Measurements from ENCODE around the gene AUTS2. TPM values are rescaled to one million over a fixed set of nuclear protein-coding genes. Genes with fewer than 3 reads are reported as not detected.
"Not testable (repeated sequence)": the region's sequence is repeated elsewhere in the genome, so short reads cannot be mapped to it uniquely, and the experiment has no call there.

AUTS2 gene
- total RNA-seq, 1 experiment from 2014 or later: 30.1 TPM

DNA sequence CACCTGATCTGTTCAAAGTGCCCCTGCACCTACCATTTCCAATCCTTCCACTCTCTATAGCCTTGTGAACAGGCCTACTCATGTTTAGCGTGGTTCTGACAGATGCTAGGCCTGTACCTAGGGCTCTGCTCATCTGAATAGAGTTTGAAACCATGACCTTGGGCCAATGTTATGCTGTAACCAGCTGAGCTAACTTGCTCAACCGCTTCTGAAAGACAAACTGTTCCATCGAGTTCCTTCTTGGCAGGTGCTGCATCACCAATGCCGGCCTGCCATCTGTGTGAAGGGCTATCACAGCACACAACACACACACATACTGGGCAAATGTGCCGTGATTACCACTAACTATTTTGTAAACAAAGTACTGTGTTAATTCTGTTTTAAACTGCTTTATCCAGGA is 1114.7 kb downstream of the AUTS2 start:
- H3K9me3 ChIP-seq (replicated peaks): peaks cover 9% of the 10 kb centered on the region
- no peak overlapping the region for H3K27ac ChIP-seq
- H3K27me3 ChIP-seq: no peaks in the 10 kb centered on the region
- H3K4me1 ChIP-seq: peaks cover 22% of the 10 kb centered on the region
- no peak for DNase-seq
- no peak overlapping the region for H3K4me3 ChIP-seq
- peaks cover 27% of the 10 kb centered on the region for H3K36me3 ChIP-seq

DNA sequence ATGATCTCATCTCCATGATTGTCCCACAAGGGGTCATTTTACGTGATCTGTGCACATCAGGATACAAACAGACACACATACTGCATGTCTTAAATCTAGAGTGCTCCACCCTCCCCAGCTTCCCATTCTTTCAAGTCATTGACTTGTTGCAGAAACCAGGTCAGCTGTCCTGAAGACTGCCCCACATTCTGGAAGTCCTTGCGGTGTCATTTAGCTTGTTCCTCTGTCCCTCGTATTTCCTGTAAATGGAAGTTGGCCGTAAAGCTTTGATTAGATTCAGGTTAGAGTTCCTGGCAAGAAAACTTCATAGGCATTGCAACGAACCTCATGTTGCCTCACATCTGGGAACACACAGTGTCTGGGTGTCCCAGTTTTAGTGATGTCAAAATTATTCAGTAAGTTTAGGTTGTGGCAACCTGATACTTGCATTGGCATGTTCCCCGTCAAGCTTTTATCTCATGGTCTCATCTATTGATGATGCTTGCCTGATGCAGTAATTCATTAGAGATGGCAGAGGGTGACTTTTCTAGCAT is 1116.3 kb downstream of the AUTS2 start:
- DNase-seq: no peak
- Histone ChIP-seq H3K27me3 (no peaks in the 10 kb centered on the region), H3K9me3 (replicated peaks) (peaks cover 9% of the 10 kb centered on the region), H3K4me1 (peaks cover 16% of the 10 kb centered on the region), H3K36me3 (peaks cover 29% of the 10 kb centered on the region), H3K4me3 (no peak overlapping the region), H3K27ac (no peak overlapping the region)

GRCh38 chr7:70717553-70718329 is 1119.5 kb downstream of the AUTS2 start:
- no peaks in the 10 kb centered on the region for H3K4me1 ChIP-seq
- no peaks in the 10 kb centered on the region for H3K27me3 ChIP-seq
- no peak for DNase-seq
- no peak overlapping the region for H3K4me3 ChIP-seq
- H3K9me3 ChIP-seq (replicated peaks): peaks cover 9% of the 10 kb centered on the region
- H3K36me3 ChIP-seq: peaks cover 37% of the 10 kb centered on the region
- H3K27ac ChIP-seq: no peak overlapping the region

DNA sequence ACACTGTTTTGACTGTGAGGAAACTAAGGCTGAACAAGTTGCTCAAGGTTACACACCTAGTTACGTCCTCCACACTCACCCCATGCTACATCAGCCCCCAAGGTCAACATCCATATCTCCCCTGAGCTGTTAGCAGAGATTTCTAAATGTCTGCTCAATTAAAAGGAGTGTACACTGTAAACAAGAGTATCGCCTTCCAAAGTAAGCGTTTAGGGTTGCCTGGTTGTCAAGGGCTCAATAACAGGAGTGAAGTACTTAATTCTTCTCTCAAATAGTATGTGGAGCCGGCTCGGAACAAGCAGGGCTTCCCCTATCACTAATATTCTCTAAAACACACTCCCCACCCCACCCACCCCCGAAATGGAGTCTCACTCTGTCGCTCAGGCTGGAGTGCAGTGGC is 1120.8 kb downstream of the AUTS2 start:
- Histone ChIP-seq H3K9me3 (replicated peaks) (peaks cover 7% of the 10 kb centered on the region), H3K36me3 (peaks cover 35% of the 10 kb centered on the region), H3K4me3 (no peak overlapping the region), H3K4me1 (no peaks in the 10 kb centered on the region), H3K27me3 (no peaks in the 10 kb centered on the region), H3K27ac (no peak overlapping the region)
- DNase-seq: no peak

GRCh38 chr7:70720191-70720873 is 1122.1 kb downstream of the AUTS2 start:
- no peaks in the 10 kb centered on the region for H3K9me3 ChIP-seq (replicated peaks)
- no peaks in the 10 kb centered on the region for H3K27me3 ChIP-seq
- peaks cover 30% of the 10 kb centered on the region for H3K36me3 ChIP-seq
- no peak for DNase-seq
- H3K4me1 ChIP-seq: no peaks in the 10 kb centered on the region
- H3K4me3 ChIP-seq: no peak overlapping the region
- no peak overlapping the region for H3K27ac ChIP-seq

- Histone ChIP-seq H3K9me3 (replicated peaks) (no peaks in the 10 kb centered on the region), H3K4me3 (no peak overlapping the region), H3K4me1 (no peaks in the 10 kb centered on the region), H3K27me3 (no peaks in the 10 kb centered on the region), H3K36me3 (peaks cover 30% of the 10 kb centered on the region), H3K27ac (no peak overlapping the region)
- no peak for DNase-seq
These were observed 1123.2 kb downstream of the AUTS2 start for GRCh38 chr7:70721500-70721899.

- Histone ChIP-seq H3K4me3 (no peak overlapping the region), H3K27me3 (no peaks in the 10 kb centered on the region), H3K27ac (no peak overlapping the region), H3K36me3 (peaks cover 34% of the 10 kb centered on the region), H3K4me1 (no peaks in the 10 kb centered on the region), H3K9me3 (replicated peaks) (no peaks in the 10 kb centered on the region)
- no peak for DNase-seq
These were observed 1125.1 kb downstream of the AUTS2 start for GRCh38 chr7:70723339-70723738.

GRCh38 chr7:70725448-70725847 is 1127.2 kb downstream of the AUTS2 start:
- Histone ChIP-seq H3K9me3 (replicated peaks) (peaks cover 3% of the 10 kb centered on the region), H3K4me3 (no peak overlapping the region), H3K4me1 (no peaks in the 10 kb centered on the region), H3K27ac (no peak overlapping the region), H3K27me3 (no peaks in the 10 kb centered on the region), H3K36me3 (peaks cover 40% of the 10 kb centered on the region)
- DNase-seq: no peak

- no peak overlapping the region for H3K27ac ChIP-seq
- H3K36me3 ChIP-seq: peaks cover 41% of the 10 kb centered on the region
- peaks cover 3% of the 10 kb centered on the region for H3K9me3 ChIP-seq (replicated peaks)
- no peak overlapping the region for H3K4me3 ChIP-seq
- DNase-seq: no peak
- H3K4me1 ChIP-seq: no peaks in the 10 kb centered on the region
- H3K27me3 ChIP-seq: no peaks in the 10 kb centered on the region
These were observed 1128.0 kb downstream of the AUTS2 start for GRCh38 chr7:70726294-70726693.

DNA sequence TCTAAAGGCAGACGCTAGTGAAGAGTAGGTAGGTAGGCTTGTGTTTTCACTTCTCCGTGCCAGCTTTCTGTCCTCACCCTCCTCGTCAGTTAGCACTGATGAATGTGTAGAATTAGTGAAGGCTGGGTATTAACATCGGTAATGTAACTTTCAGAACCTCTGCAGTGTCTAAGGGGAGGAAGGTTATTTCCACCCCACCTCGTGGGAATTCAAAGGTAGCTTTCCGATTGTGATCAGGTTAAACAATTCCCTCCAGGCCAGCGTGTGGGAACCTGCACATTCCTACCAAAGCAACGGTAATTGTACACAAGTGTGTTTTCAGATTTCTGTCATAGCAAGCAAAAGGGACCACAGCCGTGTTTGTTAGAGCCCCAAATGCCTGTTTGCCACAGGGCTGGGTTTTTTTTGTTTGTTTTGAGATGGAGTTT is 1128.7 kb downstream of the AUTS2 start:
- Histone ChIP-seq H3K4me3 (no peak overlapping the region), H3K27ac (no peak overlapping the region), H3K27me3 (no peaks in the 10 kb centered on the region), H3K36me3 (peaks cover 41% of the 10 kb centered on the region), H3K9me3 (replicated peaks) (peaks cover 3% of the 10 kb centered on the region), H3K4me1 (no peaks in the 10 kb centered on the region)
- DNase-seq: no peak

DNA sequence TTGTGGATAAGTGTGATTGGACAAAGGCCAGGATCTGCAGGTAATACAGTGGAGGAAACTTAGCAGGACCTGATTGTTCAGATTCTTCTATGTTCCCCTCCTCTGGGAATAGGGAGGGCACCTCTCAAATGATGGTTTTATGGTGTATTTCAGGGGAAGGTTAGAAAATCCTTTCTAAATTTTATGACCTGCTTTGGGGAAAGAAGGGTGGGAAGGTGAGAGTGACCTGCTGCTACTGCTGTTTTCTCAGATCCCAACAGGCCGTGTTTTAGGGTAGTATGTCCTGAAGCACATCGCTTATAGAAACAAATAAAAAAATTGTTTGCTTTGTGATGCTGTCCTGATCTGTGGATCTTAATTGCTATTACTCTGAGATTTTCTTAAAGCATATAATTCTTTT is 1129.6 kb downstream of the AUTS2 start:
- no peak overlapping the region for H3K27ac ChIP-seq
- H3K27me3 ChIP-seq: no peaks in the 10 kb centered on the region
- no peak overlapping the region for H3K4me3 ChIP-seq
- DNase-seq: no peak
- peaks cover 3% of the 10 kb centered on the region for H3K9me3 ChIP-seq (replicated peaks)
- peaks cover 37% of the 10 kb centered on the region for H3K36me3 ChIP-seq
- H3K4me1 ChIP-seq: no peaks in the 10 kb centered on the region

- Histone ChIP-seq H3K27ac (no peak overlapping the region), H3K27me3 (no peaks in the 10 kb centered on the region), H3K4me1 (no peaks in the 10 kb centered on the region), H3K36me3 (peaks cover 32% of the 10 kb centered on the region), H3K9me3 (replicated peaks) (peaks cover 3% of the 10 kb centered on the region), H3K4me3 (no peak overlapping the region)
- peak in 1 of 2 experiments; percentile 26 for DNase-seq
These were observed 1130.7 kb downstream of the AUTS2 start for GRCh38 chr7:70728872-70729552.

GRCh38 chr7:70729553-70730157 is 1131.4 kb downstream of the AUTS2 start:
- peaks cover 30% of the 10 kb centered on the region for H3K36me3 ChIP-seq
- not testable (repeated sequence) for DNase-seq; H3K4me3 ChIP-seq; H3K9me3 ChIP-seq (replicated peaks); H3K27me3 ChIP-seq; H3K4me1 ChIP-seq; H3K27ac ChIP-seq

GRCh38 chr7:70730451-70731110 is 1132.3 kb downstream of the AUTS2 start:
- no peak for DNase-seq

More at GRCh38 chr7:70730451-70731110, 1132.3 kb downstream of the AUTS2 start:
- 0 out of 2 replicates have a peak, but pooled peaks cover 3% of the 10 kb centered on the region for H3K4me1 ChIP-seq
- peaks cover 29% of the 10 kb centered on the region for H3K36me3 ChIP-seq
- no peak overlapping the region for H3K4me3 ChIP-seq
- H3K27ac ChIP-seq: no peak overlapping the region
- no peaks in the 10 kb centered on the region for H3K27me3 ChIP-seq
- peaks cover 3% of the 10 kb centered on the region for H3K9me3 ChIP-seq (replicated peaks)

Measured in SJCRH30 (cell line).